ENCODE results near the gene TNFAIP6.

GRCh38 chr2:151423760-151424159, 66.4 kb downstream of the TNFAIP6 start:
- no peak for TF ChIP-seq CTCF (IDR thresholded peaks at IDR 0.05)
- no peak for TF ChIP-seq EZH2 (IDR thresholded peaks at IDR 0.05; ENCODE audit: borderline replicate concordance, insufficient read depth, low read depth, low read length, poor library complexity, severe bottlenecking)

Measured in B cell (primary cell).